ENCODE results near the gene NEGR1.

GRCh38 chr1:71462247-71462646 lies 820.1 kb downstream of the NEGR1 start:
- TF ChIP-seq CTCF (IDR thresholded peaks at IDR 0.05) (no peak), EP300 (IDR thresholded peaks at IDR 0.05) (no peak), POLR2A (IDR thresholded peaks at IDR 0.05) (no peak)

Data from ovary (tissue), 3 donors.